GM12878 (cell line): ENCODE data around the gene ABCA3. TPM values are rescaled to one million over a fixed set of nuclear protein-coding genes. Genes with fewer than 3 reads are reported as not detected.

Experiments
- DPF2 ChIP-seq: fragments of 450-650 bp; IDR thresholded peaks from 2 replicates; pipeline ENCODE4 v1.6.1; 2017; ENCODE audit warnings: mild to moderate bottlenecking
- GATAD2B ChIP-seq: fragments of 450-650 bp; conservative IDR thresholded peaks from 2 replicates; pipeline ENCODE4 v1.6.1; 2017; ENCODE audit warnings: low read depth, mild to moderate bottlenecking, moderate library complexity
- HCFC1 ChIP-seq: fragments of 150-350 bp; IDR thresholded peaks from 2 replicates; pipeline ENCODE4 v1.6.1; 2014; ENCODE audit warnings: low read length
- IKZF1 ChIP-seq: fragments of 450-650 bp; conservative IDR thresholded peaks from 2 replicates; pipeline ENCODE4 v1.6.1; 2017; ENCODE audit warnings: antibody characterized with exemption, mild to moderate bottlenecking
- NKRF ChIP-seq: fragments of 450-650 bp; conservative IDR thresholded peaks from 2 replicates; pipeline ENCODE4 v1.6.1; 2017; ENCODE audit warnings: mild to moderate bottlenecking, moderate library complexity
- NR2C1 ChIP-seq: fragments of 450-650 bp; IDR thresholded peaks from 2 replicates; pipeline ENCODE4 v1.6.1; 2017; ENCODE audit warnings: antibody characterized with exemption, mild to moderate bottlenecking, moderate library complexity
- POU2F2 ChIP-seq: IDR thresholded peaks from 3 replicates; pipeline ENCODE4 v1.6.1; 2011; ENCODE audit warnings: low read depth, mild to moderate bottlenecking, low read length, borderline replicate concordance
- SMC3 ChIP-seq: IDR thresholded peaks from 2 replicates; pipeline ENCODE4 v1.6.1; 2011; ENCODE audit warnings: low read length, improper control_type of control experiment, borderline replicate concordance
- TBL1XR1 ChIP-seq: IDR thresholded peaks from 2 replicates; pipeline ENCODE4 v1.6.1; 2012; ENCODE audit warnings: low read depth, low read length, improper control_type of control experiment
- ZNF207 ChIP-seq: fragments of 450-650 bp; IDR thresholded peaks from 2 replicates; pipeline ENCODE4 v1.6.1; 2014; ENCODE audit warnings: antibody characterized with exemption, mild to moderate bottlenecking, borderline replicate concordance
- ZSCAN29 ChIP-seq: fragments of 450-650 bp; IDR thresholded peaks from 2 replicates; pipeline ENCODE4 v1.6.1; 2017; ENCODE audit warnings: mild to moderate bottlenecking, moderate library complexity
- polyA plus RNA-seq, 11 experiments: library from polyadenylated mRNA; depleted of rRNA in 4 of 11; unstranded in 6 of 11; stranded (reverse) in 5 of 11; fragments of >200 nt; fragmentation: Nextera tagmentation in 4 of 11; fragmentation: Illumina TruSeq in 1 of 11; extraction: Ambion mirVana in 4 of 11; extraction: Trizol in 1 of 11; gene quantifications; 1 replicate in 1 of 11; 2 replicates in 10 of 11; pipeline versions ENCODE4 v1.2.1 to v1.2.3, GENCODE V29; 2011 to 2016; ENCODE audit warnings: inconsistent platforms in 2 of 11, missing spikeins in 2 of 11, low read depth in 1 of 11
- total RNA-seq, 4 experiments: library from RNA; depleted of rRNA in 3 of 4; stranded (reverse); fragments of >200 nt in 3 of 4; fragmentation: Illumina TruSeq in 1 of 4; extraction: Trizol in 1 of 4; gene quantifications; 2 replicates each; pipeline versions ENCODE4 v1.2.1 to v1.2.3, GENCODE V29; 2013 to 2021
- TF ChIP-seq, protein P1 (sequence below): fragments of 150-350 bp; IDR thresholded peaks from 2 replicates; pipeline ENCODE4 v1.6.1; 2016; ENCODE audit warnings: low read depth, low read length
- TF ChIP-seq, protein P2 (sequence below): fragments of 450-650 bp; formaldehyde crosslinking; IDR thresholded peaks from 2 replicates; pipeline ENCODE4 v1.5.0; 2022; ENCODE audit warnings: mild to moderate bottlenecking, missing genetic modification characterization
- TF ChIP-seq, protein P3 (sequence below): IDR thresholded peaks from 2 replicates; pipeline ENCODE4 v1.6.1; 2011; ENCODE audit warnings: mild to moderate bottlenecking, low read depth, low read length, moderate library complexity; ENCODE audit not compliant: insufficient replicate concordance

The ABCA3 gene
- total and polyA plus RNA-seq, 10 of the 15 experiments (the other 5 are each of a cell fraction or from before 2014, with no cell fraction given): 0.71 to 17.6 (median 6.7) TPM

DNA sequence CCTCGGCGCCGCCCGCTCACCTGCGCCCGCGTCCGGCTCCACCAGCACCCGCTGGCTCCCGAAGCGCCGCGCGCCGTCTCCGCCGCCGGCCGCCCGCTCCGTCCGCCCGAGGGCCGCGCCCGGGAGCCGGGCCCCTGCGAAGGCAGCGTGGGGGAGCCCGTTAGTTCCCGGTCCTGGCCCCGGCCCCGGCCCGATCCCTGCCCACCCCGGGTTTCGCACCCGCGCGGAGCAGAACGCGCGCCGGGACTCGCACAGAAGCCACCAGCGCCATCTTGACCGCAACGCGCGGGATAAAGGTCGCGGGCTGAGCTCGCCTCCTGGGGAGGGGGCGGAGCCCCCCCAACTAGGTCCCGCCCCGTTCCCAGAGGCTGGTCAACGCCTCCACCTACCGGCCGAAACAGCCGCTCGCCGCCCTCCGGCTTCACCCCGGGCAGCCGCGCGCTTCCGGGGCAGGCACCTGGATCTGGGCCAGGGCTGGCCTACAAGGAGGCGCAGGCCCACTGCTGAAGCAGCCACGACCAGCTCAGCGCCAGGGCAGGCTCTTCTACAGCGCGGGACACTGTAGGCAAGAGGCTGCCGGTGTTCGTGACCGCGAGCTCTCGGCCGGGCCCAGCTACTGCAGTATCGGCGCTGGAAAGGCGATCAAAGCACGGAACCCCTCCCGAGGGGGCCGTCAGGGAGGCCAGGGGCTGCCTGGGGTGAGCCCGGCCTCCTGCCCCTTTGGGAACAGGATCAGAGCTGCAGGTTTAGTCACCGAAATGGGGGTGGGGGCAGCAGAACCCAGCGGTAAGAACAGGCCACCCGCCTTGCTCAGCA lies 89.0 kb downstream of the ABCA3 start, which contains the start of gene ECI1 (continued):
- TF ChIP-seq IKZF1 (peak; percentile 88), NR2C1 (peak; percentile 72), GATAD2B (peak; percentile 91), SMC3 (peak; percentile 31; the same call in 1 of the 2 replicates), POU2F2 (peak; percentile 46; the same call in 1 of the 3 replicates), TBL1XR1 (no peak), ZNF207 (peak; percentile 42; the same call in 1 of the 2 replicates), ZSCAN29 (peak; percentile 61; the same call in 1 of the 2 replicates), DPF2 (peak; percentile 79; the same call in 1 of the 2 replicates), HCFC1 (peak; percentile 31; the same call in 1 of the 2 replicates), NKRF (peak; percentile 74; the same call in 1 of the 2 replicates)
- TF ChIP-seq, protein P1, sequence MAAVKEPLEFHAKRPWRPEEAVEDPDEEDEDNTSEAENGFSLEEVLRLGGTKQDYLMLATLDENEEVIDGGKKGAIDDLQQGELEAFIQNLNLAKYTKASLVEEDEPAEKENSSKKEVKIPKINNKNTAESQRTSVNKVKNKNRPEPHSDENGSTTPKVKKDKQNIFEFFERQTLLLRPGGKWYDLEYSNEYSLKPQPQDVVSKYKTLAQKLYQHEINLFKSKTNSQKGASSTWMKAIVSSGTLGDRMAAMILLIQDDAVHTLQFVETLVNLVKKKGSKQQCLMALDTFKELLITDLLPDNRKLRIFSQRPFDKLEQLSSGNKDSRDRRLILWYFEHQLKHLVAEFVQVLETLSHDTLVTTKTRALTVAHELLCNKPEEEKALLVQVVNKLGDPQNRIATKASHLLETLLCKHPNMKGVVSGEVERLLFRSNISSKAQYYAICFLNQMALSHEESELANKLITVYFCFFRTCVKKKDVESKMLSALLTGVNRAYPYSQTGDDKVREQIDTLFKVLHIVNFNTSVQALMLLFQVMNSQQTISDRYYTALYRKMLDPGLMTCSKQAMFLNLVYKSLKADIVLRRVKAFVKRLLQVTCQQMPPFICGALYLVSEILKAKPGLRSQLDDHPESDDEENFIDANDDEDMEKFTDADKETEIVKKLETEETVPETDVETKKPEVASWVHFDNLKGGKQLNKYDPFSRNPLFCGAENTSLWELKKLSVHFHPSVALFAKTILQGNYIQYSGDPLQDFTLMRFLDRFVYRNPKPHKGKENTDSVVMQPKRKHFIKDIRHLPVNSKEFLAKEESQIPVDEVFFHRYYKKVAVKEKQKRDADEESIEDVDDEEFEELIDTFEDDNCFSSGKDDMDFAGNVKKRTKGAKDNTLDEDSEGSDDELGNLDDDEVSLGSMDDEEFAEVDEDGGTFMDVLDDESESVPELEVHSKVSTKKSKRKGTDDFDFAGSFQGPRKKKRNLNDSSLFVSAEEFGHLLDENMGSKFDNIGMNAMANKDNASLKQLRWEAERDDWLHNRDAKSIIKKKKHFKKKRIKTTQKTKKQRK: no peak
- TF ChIP-seq, protein P2, sequence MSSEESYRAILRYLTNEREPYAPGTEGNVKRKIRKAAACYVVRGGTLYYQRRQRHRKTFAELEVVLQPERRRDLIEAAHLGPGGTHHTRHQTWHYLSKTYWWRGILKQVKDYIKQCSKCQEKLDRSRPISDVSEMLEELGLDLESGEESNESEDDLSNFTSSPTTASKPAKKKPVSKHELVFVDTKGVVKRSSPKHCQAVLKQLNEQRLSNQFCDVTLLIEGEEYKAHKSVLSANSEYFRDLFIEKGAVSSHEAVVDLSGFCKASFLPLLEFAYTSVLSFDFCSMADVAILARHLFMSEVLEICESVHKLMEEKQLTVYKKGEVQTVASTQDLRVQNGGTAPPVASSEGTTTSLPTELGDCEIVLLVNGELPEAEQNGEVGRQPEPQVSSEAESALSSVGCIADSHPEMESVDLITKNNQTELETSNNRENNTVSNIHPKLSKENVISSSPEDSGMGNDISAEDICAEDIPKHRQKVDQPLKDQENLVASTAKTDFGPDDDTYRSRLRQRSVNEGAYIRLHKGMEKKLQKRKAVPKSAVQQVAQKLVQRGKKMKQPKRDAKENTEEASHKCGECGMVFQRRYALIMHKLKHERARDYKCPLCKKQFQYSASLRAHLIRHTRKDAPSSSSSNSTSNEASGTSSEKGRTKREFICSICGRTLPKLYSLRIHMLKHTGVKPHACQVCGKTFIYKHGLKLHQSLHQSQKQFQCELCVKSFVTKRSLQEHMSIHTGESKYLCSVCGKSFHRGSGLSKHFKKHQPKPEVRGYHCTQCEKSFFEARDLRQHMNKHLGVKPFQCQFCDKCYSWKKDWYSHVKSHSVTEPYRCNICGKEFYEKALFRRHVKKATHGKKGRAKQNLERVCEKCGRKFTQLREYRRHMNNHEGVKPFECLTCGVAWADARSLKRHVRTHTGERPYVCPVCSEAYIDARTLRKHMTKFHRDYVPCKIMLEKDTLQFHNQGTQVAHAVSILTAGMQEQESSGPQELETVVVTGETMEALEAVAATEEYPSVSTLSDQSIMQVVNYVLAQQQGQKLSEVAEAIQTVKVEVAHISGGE (CRISPR knock-in tag): no peak
- TF ChIP-seq, protein P3, sequence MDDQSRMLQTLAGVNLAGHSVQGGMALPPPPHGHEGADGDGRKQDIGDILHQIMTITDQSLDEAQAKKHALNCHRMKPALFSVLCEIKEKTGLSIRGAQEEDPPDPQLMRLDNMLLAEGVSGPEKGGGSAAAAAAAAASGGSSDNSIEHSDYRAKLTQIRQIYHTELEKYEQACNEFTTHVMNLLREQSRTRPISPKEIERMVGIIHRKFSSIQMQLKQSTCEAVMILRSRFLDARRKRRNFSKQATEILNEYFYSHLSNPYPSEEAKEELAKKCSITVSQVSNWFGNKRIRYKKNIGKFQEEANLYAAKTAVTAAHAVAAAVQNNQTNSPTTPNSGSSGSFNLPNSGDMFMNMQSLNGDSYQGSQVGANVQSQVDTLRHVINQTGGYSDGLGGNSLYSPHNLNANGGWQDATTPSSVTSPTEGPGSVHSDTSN: peak; percentile 8
